NB4 (cell line): ENCODE results near the gene CDC25A.

Experiments used
- DNase-seq: peaks from one replicate; pipeline ENCODE4 v3.0.0; 2010; ENCODE audit warnings: low read depth
- H3K4me3 ChIP-seq: one replicate; pipeline ENCODE4 v1.5.1; 2011; ENCODE audit warnings: mild to moderate bottlenecking, low read depth, low read length, moderate library complexity
- CTCF ChIP-seq: IDR thresholded peaks from one replicate; pipeline ENCODE4 v1.5.1; 2012; ENCODE audit warnings: low read depth, low read length
- MAX ChIP-seq: IDR thresholded peaks from 2 replicates; pipeline ENCODE4 v1.6.1; 2011; ENCODE audit warnings: low read depth, low read length
- MYC ChIP-seq: IDR thresholded peaks from 2 replicates; pipeline ENCODE4 v1.6.1; 2011; ENCODE audit warnings: low read depth, low read length
- POLR2A ChIP-seq: IDR thresholded peaks from 2 replicates; pipeline ENCODE4 v1.6.1; 2011; ENCODE audit warnings: mild to moderate bottlenecking; ENCODE audit not compliant: insufficient read length; ENCODE audit errors: extremely low read depth

CDC25A gene

GRCh38 chr3:48137425-48137999, 50.7 kb downstream of the CDC25A start:
- no peak overlapping the region for H3K4me3 ChIP-seq
- TF ChIP-seq CTCF (no peak), POLR2A (no peak), MYC (no peak), MAX (no peak)
- DNase-seq, result no peak

GRCh38 chr3:48135552-48136495, 52.4 kb downstream of the CDC25A start:
- DNase-seq, result no peak
- H3K4me3 ChIP-seq, result no peak overlapping the region
- TF ChIP-seq MAX (no peak), POLR2A (no peak), CTCF (no peak), MYC (no peak)

- DNase-seq, result no peak
- no peak overlapping the region for H3K4me3 ChIP-seq
These were observed 57.8 kb downstream of the CDC25A start for GRCh38 chr3:48130321-48130904.

GRCh38 chr3:48129921-48130320, 58.3 kb downstream of the CDC25A start:
- TF ChIP-seq POLR2A (no peak), MAX (no peak), MYC (no peak), CTCF (no peak)
- DNase-seq, result no peak
- no peak overlapping the region for H3K4me3 ChIP-seq

More at GRCh38 chr3:48130321-48130904, 57.8 kb downstream of the CDC25A start:
- TF ChIP-seq MAX, result no peak
- TF ChIP-seq POLR2A, result no peak
- no peak for TF ChIP-seq CTCF
- no peak for TF ChIP-seq MYC

GRCh38 chr3:48128774-48129173, 59.4 kb downstream of the CDC25A start:
- TF ChIP-seq MYC, result no peak
- no peak for TF ChIP-seq CTCF
- no peak for TF ChIP-seq MAX
- no peak for TF ChIP-seq POLR2A
- H3K4me3 ChIP-seq, result no peak overlapping the region
- no peak for DNase-seq
